ENCODE data around the gene DCAF5.

DCAF5 gene

GRCh38 chr14:69149461-69150244 lies 3.3 kb downstream of the DCAF5 start:
- DNase-seq (ENCODE audit: low read depth in 1 of 2, low spot score in 1 of 2) = no peak

GRCh38 chr14:69142101-69142500 lies 10.8 kb downstream of the DCAF5 start:
- no peak for DNase-seq (ENCODE audit: low read depth in 1 of 2, low spot score in 1 of 2)

- DNase-seq (ENCODE audit: low read depth in 1 of 2, low spot score in 1 of 2) = no peak
Observed at GRCh38 chr14:69141550-69141949, 11.4 kb downstream of the DCAF5 start.

GRCh38 chr14:69139743-69140142 lies 13.2 kb downstream of the DCAF5 start:
- no peak for DNase-seq (ENCODE audit: low read depth in 1 of 2, low spot score in 1 of 2)

- DNase-seq (ENCODE audit: low read depth in 1 of 2, low spot score in 1 of 2) = no peak
Observed at GRCh38 chr14:69137843-69138535, 14.9 kb downstream of the DCAF5 start.

GRCh38 chr14:69137416-69137815 lies 15.5 kb downstream of the DCAF5 start:
- DNase-seq (ENCODE audit: low read depth in 1 of 2, low spot score in 1 of 2) = no peak

GRCh38 chr14:69135133-69135532 lies 17.8 kb downstream of the DCAF5 start:
- no peak for DNase-seq (ENCODE audit: low read depth in 1 of 2, low spot score in 1 of 2)

- no peak for DNase-seq (ENCODE audit: low read depth in 1 of 2, low spot score in 1 of 2)
Observed at GRCh38 chr14:69133206-69134125, 19.5 kb downstream of the DCAF5 start.

GRCh38 chr14:69132513-69133181 lies 20.3 kb downstream of the DCAF5 start:
- DNase-seq (ENCODE audit: low read depth in 1 of 2, low spot score in 1 of 2) = no peak

DNA sequence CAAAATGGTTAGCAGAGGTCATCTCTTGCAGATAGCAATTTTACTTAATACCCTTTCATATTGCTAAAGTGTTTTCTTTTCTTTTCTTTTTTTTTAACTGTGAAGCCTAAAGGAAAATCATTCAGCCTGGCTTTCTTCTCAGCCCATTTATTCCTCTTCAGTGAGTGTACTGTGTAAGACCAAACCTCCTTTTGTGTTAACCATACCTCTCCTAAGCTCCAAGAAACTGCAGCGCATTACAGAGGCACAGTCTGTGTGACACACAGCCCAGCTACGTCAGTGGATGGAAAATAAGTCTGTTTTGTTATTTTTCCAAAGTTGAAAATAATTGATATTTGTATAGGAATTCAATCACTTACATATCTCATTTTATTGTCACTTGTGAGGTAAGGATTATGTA lies 21.7 kb downstream of the DCAF5 start:
- DNase-seq (ENCODE audit: low read depth in 1 of 2, low spot score in 1 of 2) = no peak

- DNase-seq (ENCODE audit: low read depth in 1 of 2, low spot score in 1 of 2) = peak; percentile 33 to 71
Observed at GRCh38 chr14:69129264-69129880, 23.5 kb downstream of the DCAF5 start.

DNA sequence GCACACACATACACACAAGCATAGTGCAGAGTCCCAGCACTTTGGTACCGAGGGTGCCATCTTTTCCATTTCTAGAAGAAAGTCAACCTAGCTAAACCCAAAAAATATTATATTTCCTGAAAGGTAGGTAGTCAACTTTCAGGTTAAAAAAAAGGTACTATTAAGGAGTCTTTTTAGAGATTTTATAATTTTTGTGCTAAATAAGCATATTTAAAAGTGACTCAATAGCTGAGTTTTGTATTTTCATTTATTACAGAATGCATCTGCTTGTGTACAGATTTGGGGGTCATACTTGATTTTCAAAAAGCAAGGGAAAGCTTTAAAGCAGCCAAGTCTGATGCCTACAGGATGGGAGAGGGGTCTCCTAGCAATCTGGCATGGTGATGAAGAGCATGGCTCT lies 34.6 kb downstream of the DCAF5 start:
- no peak for DNase-seq (ENCODE audit: low read depth in 1 of 2, low spot score in 1 of 2)

DNA sequence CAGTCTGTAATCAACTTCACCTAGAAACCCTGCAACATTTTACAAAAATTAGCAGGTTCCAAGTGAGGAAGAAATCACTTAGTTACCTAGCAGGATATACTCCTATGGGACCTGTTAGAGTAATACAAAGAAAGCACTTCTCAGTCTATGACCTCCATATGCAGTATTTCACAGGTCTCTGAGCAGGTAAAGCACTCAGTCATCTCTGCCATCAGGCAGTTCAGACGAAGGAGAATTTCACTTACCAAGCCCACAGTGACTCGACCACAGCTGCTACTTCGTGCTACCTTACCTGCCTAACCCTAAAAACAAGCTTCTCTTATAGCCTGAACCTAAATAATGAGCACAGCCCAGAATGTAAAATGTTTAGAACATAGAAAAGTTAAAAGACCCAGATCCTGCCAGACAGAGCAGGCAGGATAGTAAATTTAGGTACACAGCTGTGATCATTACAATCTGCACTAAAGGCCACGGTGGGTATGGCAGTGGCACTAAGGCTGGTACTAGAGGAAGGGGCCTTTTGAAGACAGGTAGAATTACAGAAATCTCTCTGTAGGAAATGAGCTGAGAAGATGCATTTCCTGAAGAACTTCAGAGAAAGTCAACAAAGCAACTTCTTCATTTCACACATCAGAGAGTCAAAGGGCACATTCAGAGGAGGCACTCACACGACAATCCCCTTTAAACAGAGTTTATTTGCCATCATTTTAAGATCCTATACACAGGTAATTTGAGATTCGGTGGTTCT lies 35.7 kb downstream of the DCAF5 start:
- DNase-seq (ENCODE audit: low read depth in 1 of 2, low spot score in 1 of 2) = no peak

- no peak for DNase-seq (ENCODE audit: low read depth in 1 of 2, low spot score in 1 of 2)
Observed at GRCh38 chr14:69115407-69116185, 37.3 kb downstream of the DCAF5 start.

- no peak for DNase-seq (ENCODE audit: low read depth in 1 of 2, low spot score in 1 of 2)
Observed at GRCh38 chr14:69114763-69115162, 38.2 kb downstream of the DCAF5 start.

DNA sequence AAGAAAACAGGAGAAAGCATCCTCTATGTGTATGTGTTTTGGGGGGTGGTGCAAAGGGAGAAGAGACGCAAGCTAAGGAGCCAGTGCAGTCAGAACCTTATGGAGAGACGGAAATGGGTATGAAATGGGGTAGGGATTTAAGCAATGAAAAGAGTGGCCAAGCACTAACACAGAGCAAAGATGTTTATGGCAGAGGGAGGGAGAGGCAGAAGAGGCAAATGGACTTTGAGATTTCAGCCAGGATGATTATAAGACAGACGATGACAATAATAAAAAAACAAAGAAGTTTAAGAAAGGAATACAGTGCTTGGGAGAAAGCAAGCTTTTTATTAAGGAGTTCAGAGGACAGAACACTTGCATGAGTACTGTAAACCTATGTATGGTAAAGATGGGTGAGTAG lies 44.6 kb downstream of the DCAF5 start:
- DNase-seq (ENCODE audit: low read depth in 1 of 2, low spot score in 1 of 2) = no peak

DNA sequence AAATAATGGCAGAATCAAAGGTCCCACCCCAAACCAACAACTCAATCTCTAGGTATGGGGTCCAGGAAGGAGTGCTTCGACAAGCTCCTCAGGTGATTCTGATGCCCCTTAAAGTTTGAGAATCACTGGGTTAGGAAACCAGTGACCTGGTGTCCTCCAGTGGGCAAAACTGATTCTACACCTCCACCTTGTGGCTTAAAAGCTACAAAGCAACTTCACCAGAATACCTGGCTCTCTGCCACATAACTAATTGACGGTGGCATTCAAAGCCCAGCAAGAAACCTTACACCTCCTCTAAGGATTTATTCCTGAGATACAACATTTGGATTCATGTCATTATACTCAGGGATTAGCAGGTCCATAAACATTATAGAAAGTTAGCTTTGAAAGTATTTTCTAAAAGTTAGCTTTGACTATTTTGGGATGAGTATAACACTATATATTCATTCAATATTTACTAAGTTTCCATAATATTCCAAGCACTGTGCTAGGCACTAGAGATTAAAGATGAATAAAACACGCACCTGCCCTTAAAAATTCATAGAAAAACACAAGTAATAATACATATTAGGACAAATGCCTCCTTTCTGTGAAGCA lies 45.4 kb downstream of the DCAF5 start:
- DNase-seq (ENCODE audit: low read depth in 1 of 2, low spot score in 1 of 2) = peak in 1 of 2 donors; percentile 12

- no peak for DNase-seq (ENCODE audit: low read depth in 1 of 2, low spot score in 1 of 2)
Observed at GRCh38 chr14:69106451-69106850, 46.5 kb downstream of the DCAF5 start.

DNA sequence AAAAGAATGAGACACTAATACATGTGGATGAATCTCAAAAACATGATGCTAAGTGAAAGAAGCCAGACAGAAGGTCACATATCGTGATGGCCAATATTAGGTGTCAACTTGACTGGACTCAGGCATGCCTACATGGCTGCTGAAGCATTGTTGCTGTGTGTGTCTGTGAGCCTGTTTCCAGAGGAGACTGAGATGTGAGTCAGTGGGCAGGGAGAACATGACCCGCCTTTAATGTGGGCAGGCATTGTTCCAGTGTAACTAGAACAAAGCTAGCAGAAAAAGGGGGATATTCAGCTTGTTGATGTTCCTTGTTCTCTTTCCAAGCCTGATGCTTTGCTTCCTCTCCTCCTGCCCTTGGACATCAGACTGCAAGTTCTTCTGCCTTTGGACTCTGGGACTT lies 47.6 kb downstream of the DCAF5 start:
- no peak for DNase-seq (ENCODE audit: low read depth in 1 of 2, low spot score in 1 of 2)

Data from activated CD4-positive, alpha-beta T cell treated with anti-CD3 and anti-CD28 coated beads, Interleukin-2, amount 50 U/mL, for 24 hours (primary cell).